ENCODE data around the gene CALN1.

CALN1 gene

GRCh38 chr7:72321637-72322036 is 90.5 kb downstream of the CALN1 start:
- Histone ChIP-seq H3F3A (ENCODE audit: insufficient read depth, low read length) (no peaks in the 10 kb centered on the region), H3K27ac (ENCODE audit: low read length) (no peak overlapping the region; the same call in 1 of the 2 replicates), H3K27me3 (replicated peaks; ENCODE audit: insufficient read depth, low read length) (no peaks in the 10 kb centered on the region), H3K36me3 (replicated peaks; ENCODE audit: insufficient read depth, low read length) (no peaks in the 10 kb centered on the region), H4K20me1 (ENCODE audit: insufficient read depth, low read length) (no peaks in the 10 kb centered on the region), H2AFZ (ENCODE audit: low read length) (no peak overlapping the region), H3K9ac (ENCODE audit: low read length) (no peak overlapping the region), H3K4me1 (ENCODE audit: low read length) (no peaks in the 10 kb centered on the region), H3K4me2 (ENCODE audit: low read depth, low read length) (no peak overlapping the region), H3K9me3 (replicated peaks; ENCODE audit: insufficient read depth, low read length) (no peaks in the 10 kb centered on the region), H3K9me2 (replicated peaks; ENCODE audit: insufficient read depth, low read length) (no peaks in the 10 kb centered on the region), H3K79me2 (ENCODE audit: low read length) (no peaks in the 10 kb centered on the region), H3K4me3 (ENCODE audit: low read length) (no peak overlapping the region)
- DNase-seq: no peak
- no peak for TF ChIP-seq CTCF (IDR thresholded peaks at IDR 0.05; ENCODE audit: low read length)
- no peak for TF ChIP-seq EZH2phosphoT487 (IDR thresholded peaks at IDR 0.05; ENCODE audit: low read length)
- TF ChIP-seq EZH2 (optimal IDR thresholded peaks at IDR 0.05; ENCODE audit: low read depth, low read length): no peak

GRCh38 chr7:72321081-72321480 is 91.1 kb downstream of the CALN1 start:
- no peak overlapping the region for H3K4me2 ChIP-seq (ENCODE audit: low read depth, low read length)
- peak; percentile 42 for DNase-seq
- TF ChIP-seq CTCF (IDR thresholded peaks at IDR 0.05; ENCODE audit: low read length) (no peak), EZH2 (optimal IDR thresholded peaks at IDR 0.05; ENCODE audit: low read depth, low read length) (no peak), EZH2phosphoT487 (IDR thresholded peaks at IDR 0.05; ENCODE audit: low read length) (no peak)

GRCh38 chr7:72317341-72317740 is 94.8 kb downstream of the CALN1 start:
- TF ChIP-seq EZH2phosphoT487 (IDR thresholded peaks at IDR 0.05; ENCODE audit: low read length) (no peak), EZH2 (optimal IDR thresholded peaks at IDR 0.05; ENCODE audit: low read depth, low read length) (no peak), CTCF (IDR thresholded peaks at IDR 0.05; ENCODE audit: low read length) (no peak)
- no peaks in the 10 kb centered on the region for H3K4me1 ChIP-seq (ENCODE audit: low read length)
- no peak overlapping the region for H3K4me2 ChIP-seq (ENCODE audit: low read depth, low read length)
- no peak overlapping the region for H3K4me3 ChIP-seq (ENCODE audit: low read length)
- H2AFZ ChIP-seq (ENCODE audit: low read length): no peak overlapping the region
- no peak for DNase-seq
- H3K9ac ChIP-seq (ENCODE audit: low read length): no peak overlapping the region
- H4K20me1 ChIP-seq (ENCODE audit: insufficient read depth, low read length): no peaks in the 10 kb centered on the region
- H3K36me3 ChIP-seq (replicated peaks; ENCODE audit: insufficient read depth, low read length): no peaks in the 10 kb centered on the region
- H3K79me2 ChIP-seq (ENCODE audit: low read length): no peaks in the 10 kb centered on the region
- H3K27ac ChIP-seq (ENCODE audit: low read length): no peak overlapping the region
- H3K27me3 ChIP-seq (replicated peaks; ENCODE audit: insufficient read depth, low read length): no peaks in the 10 kb centered on the region
- no peaks in the 10 kb centered on the region for H3K9me3 ChIP-seq (replicated peaks; ENCODE audit: insufficient read depth, low read length)
- H3K9me2 ChIP-seq (replicated peaks; ENCODE audit: insufficient read depth, low read length): no peaks in the 10 kb centered on the region
- no peaks in the 10 kb centered on the region for H3F3A ChIP-seq (ENCODE audit: insufficient read depth, low read length)

More at GRCh38 chr7:72321081-72321480, 91.1 kb downstream of the CALN1 start:
- Histone ChIP-seq H3K9me3 (replicated peaks; ENCODE audit: insufficient read depth, low read length) (no peaks in the 10 kb centered on the region), H3K9ac (ENCODE audit: low read length) (no peak overlapping the region), H3K27ac (ENCODE audit: low read length) (no peak overlapping the region; the same call in 1 of the 2 replicates), H3K36me3 (replicated peaks; ENCODE audit: insufficient read depth, low read length) (no peaks in the 10 kb centered on the region), H3K4me1 (ENCODE audit: low read length) (no peaks in the 10 kb centered on the region), H3K4me3 (ENCODE audit: low read length) (no peak overlapping the region), H2AFZ (ENCODE audit: low read length) (no peak overlapping the region), H3F3A (ENCODE audit: insufficient read depth, low read length) (no peaks in the 10 kb centered on the region), H3K9me2 (replicated peaks; ENCODE audit: insufficient read depth, low read length) (no peaks in the 10 kb centered on the region), H3K79me2 (ENCODE audit: low read length) (no peaks in the 10 kb centered on the region), H4K20me1 (ENCODE audit: insufficient read depth, low read length) (no peaks in the 10 kb centered on the region), H3K27me3 (replicated peaks; ENCODE audit: insufficient read depth, low read length) (no peaks in the 10 kb centered on the region)
